Bronchial epithelial cell (primary cell): ENCODE measurements around the gene E2F3. TPM values are rescaled to one million over a fixed set of nuclear protein-coding genes. Genes with fewer than 3 reads are reported as not detected.

Experiments
- DNase-seq: peaks from one replicate; pipeline ENCODE4 v3.0.0-alpha.2; 2010; ENCODE audit warnings: low read depth
- FAIRE-seq: peaks from 2 replicates; lab custom pipeline; 2011; peaks lifted over from hg19 to GRCh38; lab: Jason Lieb, UNC
- H3K27me3 ChIP-seq: 2 replicates; pipeline ENCODE4 v1.5.1; 2011; ENCODE audit warnings: low read length; ENCODE audit not compliant: control insufficient read depth, insufficient read depth
- H3K36me3 ChIP-seq: 2 replicates; pipeline ENCODE4 v1.5.1; 2011; ENCODE audit warnings: low read length; ENCODE audit not compliant: control insufficient read depth, insufficient read depth
- H3K4me3 ChIP-seq: 2 replicates; pipeline ENCODE4 v1.5.1; 2011; ENCODE audit warnings: mild to moderate bottlenecking, low read depth, low read length, control low read depth
- CTCF ChIP-seq: IDR thresholded peaks from 2 replicates; pipeline ENCODE4 v1.5.1; 2011; ENCODE audit warnings: mild to moderate bottlenecking, moderate library complexity, low read length, control low read depth, inconsistent platforms; ENCODE audit not compliant: insufficient read depth, severe bottlenecking
- total RNA-seq: library from RNA; depleted of rRNA; stranded (reverse); fragments of >200 nt; gene quantifications from 2 replicates; pipeline ENCODE4 v1.2.1, GENCODE V29; 2014

E2F3 gene
- total RNA-seq, 1 donor from 2014 or later, result 2.6 TPM

- FAIRE-seq, result peak; percentile 28
Measured at GRCh38 chr6:20370393-20370792, 31.3 kb upstream of the E2F3 start.

GRCh38 chr6:20370801-20371200 lies 30.9 kb upstream of the E2F3 start:
- H3K36me3 ChIP-seq, result no peaks in the 10 kb centered on the region
- DNase-seq (peak; percentile 70), FAIRE-seq (no peak)
- TF ChIP-seq CTCF, result no peak
- H3K4me3 ChIP-seq, result no peak overlapping the region
- no peaks in the 10 kb centered on the region for H3K27me3 ChIP-seq

More at GRCh38 chr6:20370393-20370792, 31.3 kb upstream of the E2F3 start:
- Histone ChIP-seq H3K4me3 (no peak overlapping the region), H3K36me3 (no peaks in the 10 kb centered on the region), H3K27me3 (no peaks in the 10 kb centered on the region)
- no peak for DNase-seq
- no peak for TF ChIP-seq CTCF

GRCh38 chr6:20375436-20375835 lies 26.2 kb upstream of the E2F3 start:
- H3K36me3 ChIP-seq, result no peaks in the 10 kb centered on the region
- DNase-seq (no peak), FAIRE-seq (no peak)
- TF ChIP-seq CTCF, result no peak
- no peaks in the 10 kb centered on the region for H3K27me3 ChIP-seq
- H3K4me3 ChIP-seq, result no peak overlapping the region

GRCh38 chr6:20377623-20378265 lies 23.9 kb upstream of the E2F3 start:
- Histone ChIP-seq H3K4me3 (no peak overlapping the region), H3K27me3 (no peaks in the 10 kb centered on the region), H3K36me3 (no peaks in the 10 kb centered on the region)
- TF ChIP-seq CTCF, result no peak
- DNase-seq, result peak; percentile 22
- no peak for FAIRE-seq

GRCh38 chr6:20379231-20379630 lies 22.4 kb upstream of the E2F3 start:
- DNase-seq (no peak), FAIRE-seq (no peak)
- Histone ChIP-seq H3K36me3 (no peaks in the 10 kb centered on the region), H3K27me3 (no peaks in the 10 kb centered on the region), H3K4me3 (no peak overlapping the region)
- TF ChIP-seq CTCF, result no peak

- no peaks in the 10 kb centered on the region for H3K36me3 ChIP-seq
- no peak for TF ChIP-seq CTCF
- H3K4me3 ChIP-seq, result no peak overlapping the region
- H3K27me3 ChIP-seq, result no peaks in the 10 kb centered on the region
- DNase-seq (no peak), FAIRE-seq (no peak)
Measured at GRCh38 chr6:20386218-20386617, 15.5 kb upstream of the E2F3 start.
